Omental fat pad (tissue), 4 donors: ENCODE results near the gene TBC1D3D. TPM values are rescaled to one million over a fixed set of nuclear protein-coding genes. Genes with fewer than 3 reads are reported as not detected.
"Not testable (repeated sequence)": the region's sequence is repeated elsewhere in the genome, so short reads cannot be mapped to it uniquely, and the experiment has no call there.

ENCODE experiments used
- ATAC-seq: fragments of 150-250 bp; one replicate; pipeline ENCODE4 v1.9.1; 2016; ENCODE audit warnings: mild to moderate bottlenecking, moderate library complexity; ENCODE audit not compliant: low FRiP score
- DNase-seq: peaks from one replicate; pipeline ENCODE4 v3.0.0-alpha.2; 2019; ENCODE audit warnings: low spot score
- total RNA-seq, 4 donors: library from RNA; depleted of rRNA; stranded (reverse); fragments of >200 nt; gene quantifications; one replicate each; pipeline ENCODE4 v1.1.0, GENCODE V29; 2016

TBC1D3D gene
- total RNA-seq = under 1 TPM in 1 of 4 donors, not detected in 3; 0.28 TPM

GRCh38 chr17:38003676-38004075 is at the start of gene TBC1D3D:
TBC1D3D (plus strand) TSS chr17:38003976; CDS start chr17:38005561, 1,585 bp downstream.
- DNase-seq, ATAC-seq: not testable (repeated sequence)

DNA sequence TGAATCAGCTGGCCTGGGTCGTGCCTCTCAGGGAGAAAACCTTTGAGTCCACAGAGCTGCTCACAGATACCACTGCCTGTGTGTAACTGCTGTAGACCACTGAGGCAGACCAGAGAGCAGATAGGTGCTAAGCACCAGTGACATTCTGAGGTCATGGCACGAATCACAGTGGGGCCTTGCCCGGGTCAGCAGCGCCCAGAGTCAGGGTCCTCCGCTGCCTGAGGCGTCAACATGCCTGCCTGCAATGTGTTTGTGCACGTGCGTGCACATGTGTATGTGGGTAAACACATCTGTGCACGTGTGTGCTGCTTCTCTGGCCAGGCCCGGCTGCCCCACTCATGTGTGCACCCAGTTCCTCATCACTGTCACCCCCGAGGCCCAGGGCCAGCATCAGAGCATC is 14.8 kb upstream of the TBC1D3D start, which contains the start of gene TBC1D3L:
Gene TBC1D3L (minus strand): TSS at position 101 of the 400 bp plus-strand sequence. CDS start 1,540 bp downstream, outside the sequence.
- DNase-seq, ATAC-seq: not testable (repeated sequence)

Other genes starting within 250 kb of the TBC1D3D start
- gene TBC1D3K, start 79.6 kb upstream of the TBC1D3D start, total RNA-seq = not detected
- gene TBC1D3L, start 14.9 kb upstream of the TBC1D3D start, total RNA-seq = 10 to 100 TPM in 3 of 4 donors, 1 to 10 TPM in 1; 9.7 to 13.9 (median 12.2) TPM
- gene TBC1D3C, start 64.7 kb downstream of the TBC1D3D start, total RNA-seq = under 1 TPM in 1 of 4 donors, not detected in 3; 0.79 TPM
- not detected for gene TBC1D3E, start 124.0 kb downstream of the TBC1D3D start, total RNA-seq
- not detected for gene TBC1D3, start 188.6 kb downstream of the TBC1D3D start, total RNA-seq